Body of pancreas (tissue), 4 donors: ENCODE results near the gene RHAG.
"Not testable (repeated sequence)": the region's sequence is repeated elsewhere in the genome, so short reads cannot be mapped to it uniquely, and the experiment has no call there.

Experiments used
- CTCF ChIP-seq, 7 experiments: fragments of 450-650 bp in 4 of 7; fragments of 200-600 bp in 3 of 7; sonication (generic) in 3 of 7; IDR thresholded peaks; one replicate each; pipeline ENCODE4 v1.5.1; 2016 to 2019; ENCODE audit warnings: antibody characterized with exemption in 7 of 7
- POLR2A ChIP-seq, 3 donors: fragments of 450-650 bp; IDR thresholded peaks; one replicate each; pipeline ENCODE4 v1.6.1; 2016; ENCODE audit warnings: antibody characterized with exemption in 3 of 3, mild to moderate bottlenecking in 2 of 3

DNA sequence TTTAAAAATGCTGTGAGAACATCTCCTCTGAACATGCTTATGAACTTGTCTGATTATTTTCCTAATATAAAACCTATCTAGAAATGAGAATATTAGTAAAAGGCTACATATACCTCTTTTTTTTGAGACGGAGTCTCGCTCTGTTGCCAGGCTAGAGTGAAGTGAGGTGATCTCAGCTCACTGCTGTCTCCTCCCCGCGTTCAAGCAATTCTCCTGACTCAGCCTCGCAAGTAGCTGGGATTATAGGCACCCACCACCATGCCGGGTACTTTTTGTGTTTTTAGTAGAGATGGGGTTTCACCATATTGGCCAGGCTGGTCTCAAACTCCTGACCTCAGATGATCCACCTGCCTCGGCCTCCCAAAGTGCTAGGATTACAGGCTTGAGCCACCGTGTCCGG is 28.4 kb downstream of the RHAG start:
- TF ChIP-seq CTCF, POLR2A (IDR thresholded peaks at IDR 0.05): not testable (repeated sequence)
